Erythroblast (primary cell): Measurements from ENCODE around the gene FOSL1.

Experiments used
- GATA1 ChIP-seq: IDR thresholded peaks from 2 replicates; pipeline ENCODE4 v1.6.1; 2011; ENCODE audit warnings: low read depth, mild to moderate bottlenecking, control low read depth, low read length, moderate library complexity
- POLR2A ChIP-seq: IDR thresholded peaks from 2 replicates; pipeline ENCODE4 v1.6.1; 2011; ENCODE audit warnings: mild to moderate bottlenecking, low read length

GRCh38 chr11:65890324-65891218, 9.6 kb downstream of the FOSL1 start, which contains the start of gene CCDC85B:
- TF ChIP-seq POLR2A: peak; percentile 96
- TF ChIP-seq GATA1: no peak
